Inflammatory macrophage treated with lipopolysaccharide for 4 hours (primary cell): ENCODE results near the gene DUSP12.
"Not testable (repeated sequence)": the region's sequence is repeated elsewhere in the genome, so short reads cannot be mapped to it uniquely, and the experiment has no call there.

Source experiments
- DNase-seq: peaks from one replicate; pipeline ENCODE4 v3.0.0-alpha.2; 2020

DUSP12 gene

DNA sequence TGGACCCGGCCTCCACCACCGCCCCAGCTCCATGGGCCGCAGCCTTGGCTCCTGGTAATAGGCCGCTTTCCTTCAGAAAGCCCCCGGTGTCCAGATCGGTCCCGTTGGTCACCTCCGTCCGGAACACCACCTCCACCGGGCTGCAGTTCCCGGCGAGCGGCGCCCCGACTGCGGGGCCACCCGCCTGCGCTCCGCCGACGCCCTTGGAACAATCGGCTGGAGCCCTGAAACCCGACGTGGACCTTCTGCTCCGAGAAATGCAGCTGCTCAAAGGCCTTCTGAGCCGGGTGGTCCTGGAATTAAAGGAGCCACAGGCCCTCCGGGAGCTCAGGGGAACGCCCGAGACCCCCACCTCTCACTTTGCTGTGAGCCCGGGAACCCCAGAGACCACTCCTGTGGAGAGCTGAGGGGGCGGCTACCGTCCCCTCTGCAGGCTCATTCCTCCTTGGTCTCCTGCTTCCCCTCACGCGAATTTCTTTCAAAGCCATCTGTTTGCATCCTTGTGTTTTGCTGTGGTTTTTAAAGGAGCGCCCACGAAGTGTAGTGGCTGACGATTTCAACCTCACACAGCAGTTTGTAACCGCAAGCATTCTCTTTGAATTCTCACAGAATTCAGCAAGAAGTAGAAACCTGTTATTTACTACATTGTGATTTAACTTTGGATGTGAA lies 22.2 kb upstream of the DUSP12 start:
- DNase-seq, result peak; percentile 57

DNA sequence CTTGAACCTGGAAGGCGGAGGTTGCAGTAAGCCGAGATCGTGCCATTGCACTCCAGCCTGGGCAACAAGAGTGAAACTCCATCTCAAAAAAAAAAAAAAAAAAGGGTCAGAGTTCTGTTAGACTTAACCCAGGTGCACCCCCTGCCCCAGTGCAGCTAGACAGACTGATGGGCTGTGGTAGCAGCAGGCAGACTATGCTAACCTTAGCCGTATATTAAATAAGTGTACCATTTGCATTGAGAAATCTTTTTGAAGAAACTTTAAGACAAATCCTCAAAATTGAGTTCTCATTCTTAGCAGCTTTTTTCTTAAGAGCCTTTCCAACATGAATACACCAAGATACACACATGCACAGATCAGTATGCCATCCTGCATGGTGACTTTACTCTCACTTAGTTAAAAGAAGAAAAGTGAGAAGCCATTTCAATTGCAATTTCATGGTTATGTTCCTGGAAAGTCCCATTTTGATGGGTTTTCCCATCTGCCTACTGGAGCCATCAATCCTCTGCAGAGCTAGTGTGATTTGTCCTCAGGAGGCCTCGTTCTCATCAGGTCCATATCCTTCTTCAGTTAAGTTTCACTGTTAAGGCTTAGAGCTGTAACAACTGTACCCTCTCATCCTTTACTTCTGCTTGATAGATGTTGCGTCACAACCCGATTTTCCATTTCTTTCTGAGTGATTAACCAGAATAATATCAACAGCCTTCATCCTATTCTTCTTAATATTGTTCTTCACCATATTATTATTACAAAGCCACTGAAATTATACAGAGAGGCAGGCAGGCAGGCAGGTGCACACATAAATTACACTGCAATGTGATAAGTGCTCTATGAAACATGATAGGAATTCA lies 21.0 kb upstream of the DUSP12 start:
- peak; percentile 85 for DNase-seq

DNA sequence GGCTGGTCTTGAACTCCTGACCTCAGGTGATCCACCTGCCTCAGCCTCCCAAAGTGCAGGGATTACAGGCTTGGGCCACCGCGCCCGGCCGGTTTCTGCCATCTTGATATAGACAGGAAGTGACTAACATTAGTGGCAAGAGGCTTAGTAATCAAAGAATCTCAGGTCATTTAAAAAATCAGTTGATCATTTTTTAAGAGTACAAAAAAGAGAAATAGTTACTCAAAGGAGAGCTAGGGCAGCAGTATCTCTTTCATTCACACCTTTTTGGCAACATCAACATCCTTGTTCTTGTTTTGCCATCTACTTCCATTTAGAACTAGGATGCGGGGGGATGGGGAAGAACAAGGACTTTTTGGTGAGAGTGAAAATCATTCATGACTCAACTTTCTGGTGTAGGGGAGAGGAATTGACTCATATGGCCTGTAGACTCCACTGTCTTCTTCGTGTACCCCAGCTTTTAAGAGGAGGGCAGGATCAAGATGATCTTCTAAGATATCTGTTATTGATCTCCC lies 19.5 kb upstream of the DUSP12 start:
- DNase-seq, result peak; percentile 75

DNA sequence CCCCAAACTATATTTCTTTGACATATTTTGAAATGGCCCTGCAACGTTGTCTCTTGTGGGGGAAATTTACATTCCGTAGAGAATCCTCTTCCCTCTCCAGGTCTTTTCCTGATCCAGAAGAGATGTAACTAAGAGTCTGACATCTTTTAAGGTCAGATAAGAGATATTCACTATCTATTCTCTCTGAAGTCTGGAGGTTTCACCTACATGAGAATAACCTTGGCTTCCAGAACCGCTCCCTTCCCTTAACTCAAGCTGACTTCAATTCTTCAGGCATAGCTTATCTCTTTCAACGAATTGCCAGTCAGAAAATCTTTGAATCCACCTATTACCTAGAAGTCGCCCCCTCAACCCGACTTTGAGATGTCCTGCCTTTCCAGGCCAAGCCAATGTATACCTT lies 18.3 kb upstream of the DUSP12 start:
- DNase-seq, result no peak

DNA sequence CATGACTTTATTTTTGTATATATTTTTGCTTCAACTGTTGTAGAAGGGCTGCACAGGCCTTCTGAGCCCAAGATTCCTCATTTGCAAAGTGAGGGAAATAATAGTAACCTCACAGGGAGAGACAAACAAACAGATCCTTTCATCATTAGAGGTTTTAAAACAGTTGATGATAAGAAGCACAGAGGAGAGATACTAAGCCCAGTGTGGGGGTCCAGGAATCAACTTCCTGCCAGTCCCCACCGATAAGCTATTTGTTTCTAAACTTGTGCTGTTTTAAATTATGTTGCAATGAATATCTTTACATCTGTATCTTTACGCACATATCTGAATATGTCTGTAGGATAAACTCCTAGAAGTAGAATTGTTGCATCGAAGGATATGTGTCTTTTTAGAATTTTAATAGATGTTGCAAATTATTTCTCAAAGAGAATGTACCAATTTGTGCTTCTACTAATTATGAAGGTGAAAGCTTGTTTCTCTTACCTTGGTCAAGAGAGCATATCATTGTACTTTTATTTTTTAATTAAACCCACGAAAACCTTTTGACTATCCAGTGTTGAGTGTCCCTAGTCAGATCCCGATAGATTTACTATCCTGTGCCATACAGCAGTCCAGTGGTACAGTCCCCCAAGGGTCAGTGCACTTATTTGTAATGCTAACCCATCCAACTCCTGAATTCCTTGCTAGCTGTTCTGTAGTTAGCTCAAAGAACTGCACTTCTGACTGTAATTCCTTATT lies 17.4 kb upstream of the DUSP12 start:
- DNase-seq, result no peak

DNA sequence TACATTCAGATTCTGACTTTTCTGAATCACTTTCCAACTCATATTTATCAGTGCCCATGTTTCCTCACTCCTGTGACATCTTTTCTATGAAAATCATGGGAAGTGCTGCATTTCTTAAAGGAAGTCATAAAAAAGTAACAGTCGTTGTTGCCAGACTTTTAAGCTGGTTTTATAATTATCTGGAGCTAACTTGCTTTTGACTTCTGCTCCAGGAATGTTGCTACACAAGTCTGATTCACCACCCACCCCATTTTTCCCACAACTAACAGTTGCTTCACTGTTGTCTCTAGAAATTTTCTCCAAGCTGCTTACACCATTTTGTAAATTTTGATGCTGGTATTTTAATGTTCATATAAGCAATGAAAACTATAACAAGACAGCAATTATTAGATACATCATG lies 16.1 kb upstream of the DUSP12 start:
- peak; percentile 93 for DNase-seq

DNA sequence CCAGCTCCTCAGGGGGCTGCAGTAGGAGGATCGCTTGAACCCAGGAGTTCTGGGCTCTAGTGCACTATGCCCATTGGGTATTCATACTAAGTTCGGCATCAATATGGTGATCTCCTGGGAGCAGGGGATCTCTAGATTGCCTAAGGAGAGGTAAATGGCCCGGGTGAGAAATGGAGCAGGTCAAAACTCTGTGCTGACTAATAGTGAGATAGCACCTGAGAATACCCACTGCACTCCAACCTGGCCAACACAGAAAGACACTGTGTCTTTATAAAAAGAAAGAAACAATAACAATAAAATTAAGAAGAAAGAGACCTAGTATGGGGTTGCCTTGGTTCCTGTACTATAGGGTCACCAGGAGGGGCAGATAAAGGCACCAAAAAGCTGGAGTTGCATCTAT lies 13.7 kb upstream of the DUSP12 start:
- DNase-seq, result no peak

DNA sequence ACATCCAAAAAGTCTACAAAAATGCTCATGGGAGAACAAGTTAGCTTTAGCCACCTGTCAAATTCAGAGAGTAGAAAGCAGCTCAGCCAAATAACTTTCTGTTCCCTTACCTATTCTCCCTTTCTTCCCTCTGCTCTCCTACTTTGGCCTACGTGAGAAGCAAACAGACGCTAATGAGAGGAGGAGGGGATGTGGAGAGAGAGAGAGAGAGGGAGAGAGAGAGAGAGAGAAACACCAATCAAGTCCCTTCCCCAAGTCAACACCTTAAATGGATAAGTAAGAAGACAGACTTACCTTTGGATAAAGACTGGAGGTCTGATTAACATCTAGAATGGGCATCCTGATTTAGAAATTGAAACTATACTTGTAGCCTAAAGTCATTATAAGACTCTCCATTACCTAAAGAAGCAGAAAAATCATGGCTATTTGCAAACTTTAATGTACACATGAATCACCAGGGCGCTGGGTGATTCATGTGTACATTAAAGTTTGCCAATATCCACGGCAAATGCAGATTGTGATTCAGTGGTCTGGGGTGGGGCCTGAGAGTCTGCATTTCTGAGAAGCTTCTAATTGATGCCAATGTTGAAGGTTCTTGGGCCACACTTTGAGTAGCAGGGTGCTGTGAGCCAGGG lies 13.1 kb upstream of the DUSP12 start:
- peak; percentile 79 for DNase-seq

DNA sequence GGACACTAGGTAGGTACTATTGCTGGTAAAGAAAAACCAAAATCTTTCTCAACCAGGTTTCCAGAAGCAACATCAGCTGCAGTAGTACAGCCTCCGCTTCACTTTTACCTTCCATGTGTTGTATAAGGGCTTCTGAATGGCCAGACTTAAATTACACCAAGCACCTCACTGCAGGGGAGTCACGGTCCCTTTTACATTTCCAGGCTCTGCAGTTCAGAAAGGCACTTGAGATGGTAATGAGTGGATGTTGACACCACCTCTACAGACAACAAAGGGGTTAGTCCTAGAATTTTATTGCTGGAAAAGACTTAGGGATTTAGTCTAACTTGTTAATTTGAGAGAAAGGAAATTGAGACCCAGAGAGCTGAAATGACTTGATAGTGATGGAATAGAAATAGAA lies 12.0 kb upstream of the DUSP12 start:
- DNase-seq, result no peak

DNA sequence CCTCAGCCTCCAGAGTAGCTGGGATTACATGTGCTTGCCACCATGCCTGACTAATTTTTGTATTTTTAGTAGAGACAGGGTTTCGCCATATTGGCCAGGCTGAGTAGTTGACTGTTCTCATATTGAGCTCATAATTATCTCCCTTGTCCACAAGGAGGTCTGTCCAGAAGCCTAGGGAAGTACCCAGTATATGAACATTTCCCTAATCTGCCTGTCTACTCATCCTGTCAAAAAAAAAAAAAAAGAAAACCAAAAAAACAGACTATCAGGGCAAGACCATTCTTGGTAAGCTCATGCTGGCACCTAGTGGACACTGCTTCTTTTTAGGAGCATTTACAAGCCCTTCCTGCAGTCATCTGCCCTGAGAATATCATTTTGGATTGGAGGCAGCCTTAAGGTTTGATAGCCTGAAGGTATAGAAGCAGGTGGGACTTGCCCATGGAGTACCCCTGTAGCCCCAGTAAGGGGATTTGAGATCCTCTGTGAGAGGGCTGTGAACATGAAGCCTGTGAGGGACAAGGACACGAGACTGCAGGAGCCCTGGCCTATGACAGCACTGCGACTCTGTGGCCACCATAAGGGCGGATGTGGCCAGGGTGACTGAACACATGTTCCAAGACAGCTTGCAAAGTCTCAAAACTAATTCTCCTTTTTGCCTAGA lies 10.8 kb upstream of the DUSP12 start:
- peak; percentile 96 for DNase-seq

DNA sequence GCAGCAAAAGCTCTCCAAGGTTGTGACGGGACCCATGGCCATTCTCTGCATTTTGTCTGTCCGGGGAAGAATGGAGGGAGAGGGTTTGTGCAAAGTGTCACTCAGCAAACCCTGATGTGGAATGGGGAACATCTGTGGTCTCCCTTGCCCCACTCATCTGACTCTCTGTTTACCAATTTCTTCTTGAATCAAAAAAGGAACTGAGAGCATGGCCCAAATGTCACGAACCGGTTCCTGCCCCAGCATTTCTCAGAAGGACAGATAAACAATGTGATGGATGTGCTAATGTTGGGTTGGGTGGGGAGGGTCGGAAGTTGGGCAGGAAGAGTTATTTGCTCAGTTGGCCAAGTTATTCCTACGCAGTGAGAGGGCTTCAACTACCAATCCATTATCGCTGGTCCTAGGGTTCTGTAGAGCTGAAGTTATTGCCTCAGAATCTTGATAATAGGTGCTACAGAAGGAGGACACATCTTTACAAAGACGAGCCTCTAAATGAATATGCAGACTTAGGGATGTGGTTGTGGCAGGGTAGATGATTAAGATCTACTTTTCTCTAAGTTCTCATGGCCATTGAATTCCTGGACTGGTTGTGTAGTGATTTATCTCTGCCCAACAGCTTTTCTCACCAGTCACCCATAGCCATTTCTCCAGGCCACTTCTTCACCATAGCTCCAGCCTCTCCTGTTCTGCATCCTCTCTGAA lies 9.6 kb upstream of the DUSP12 start:
- DNase-seq, result peak; percentile 90

DNA sequence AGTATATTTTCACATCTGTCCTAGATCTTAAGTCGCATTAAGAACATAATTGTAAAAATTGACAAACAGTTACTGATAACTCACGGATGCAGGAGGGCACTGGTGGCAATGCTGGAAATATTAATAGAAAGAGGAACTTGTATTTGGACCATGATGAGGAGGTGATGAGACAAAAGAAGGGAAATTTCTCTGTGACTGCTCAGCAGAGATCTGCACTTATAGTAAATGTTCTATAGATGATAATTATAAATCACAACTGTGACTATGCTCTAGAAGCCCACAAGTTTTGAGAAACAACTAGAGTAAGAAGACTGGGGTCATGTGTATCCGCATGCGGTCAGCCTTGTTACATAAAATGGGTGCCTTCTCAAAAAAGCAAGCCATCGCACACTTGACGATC lies 8.7 kb upstream of the DUSP12 start:
- peak; percentile 64 for DNase-seq

DNA sequence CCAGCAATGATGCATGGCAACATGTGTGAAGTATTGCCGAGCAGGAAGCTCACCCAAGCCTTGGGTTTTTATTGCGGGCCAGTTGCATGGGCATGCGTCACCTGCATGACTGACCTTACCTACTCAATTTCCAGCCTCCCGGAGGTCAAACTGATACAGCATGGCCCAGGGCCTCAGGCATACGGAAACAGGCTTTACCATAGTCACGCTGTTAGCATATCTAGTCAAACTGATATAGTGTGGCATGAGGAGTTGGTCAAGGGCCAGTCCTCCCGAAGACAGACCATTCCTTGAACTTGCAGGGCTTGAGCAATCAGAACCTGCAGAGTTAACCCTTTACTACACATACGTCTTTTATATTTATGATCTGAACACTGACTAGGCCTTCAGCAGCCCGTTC lies 6.4 kb upstream of the DUSP12 start:
- DNase-seq, result no peak

DNA sequence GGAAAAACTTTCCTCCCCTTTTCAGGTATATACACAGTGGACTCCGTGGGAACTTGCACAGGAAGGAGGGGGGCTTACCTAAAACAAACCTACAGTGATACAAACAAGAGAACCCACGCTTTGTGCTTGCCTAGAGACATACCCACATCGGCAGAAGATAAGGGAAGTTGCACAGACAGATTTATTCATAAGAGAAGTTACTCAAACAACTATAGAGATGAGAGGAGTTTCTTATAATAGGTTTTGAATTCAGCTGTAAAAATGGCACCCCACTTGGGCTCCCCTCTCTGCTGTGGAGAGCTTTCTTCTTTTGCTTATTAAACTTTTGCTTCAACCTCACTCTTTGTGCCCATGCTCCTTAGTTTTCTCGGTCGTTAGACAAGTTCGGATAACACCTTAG lies 1.8 kb upstream of the DUSP12 start:
- peak; percentile 73 for DNase-seq

DNA sequence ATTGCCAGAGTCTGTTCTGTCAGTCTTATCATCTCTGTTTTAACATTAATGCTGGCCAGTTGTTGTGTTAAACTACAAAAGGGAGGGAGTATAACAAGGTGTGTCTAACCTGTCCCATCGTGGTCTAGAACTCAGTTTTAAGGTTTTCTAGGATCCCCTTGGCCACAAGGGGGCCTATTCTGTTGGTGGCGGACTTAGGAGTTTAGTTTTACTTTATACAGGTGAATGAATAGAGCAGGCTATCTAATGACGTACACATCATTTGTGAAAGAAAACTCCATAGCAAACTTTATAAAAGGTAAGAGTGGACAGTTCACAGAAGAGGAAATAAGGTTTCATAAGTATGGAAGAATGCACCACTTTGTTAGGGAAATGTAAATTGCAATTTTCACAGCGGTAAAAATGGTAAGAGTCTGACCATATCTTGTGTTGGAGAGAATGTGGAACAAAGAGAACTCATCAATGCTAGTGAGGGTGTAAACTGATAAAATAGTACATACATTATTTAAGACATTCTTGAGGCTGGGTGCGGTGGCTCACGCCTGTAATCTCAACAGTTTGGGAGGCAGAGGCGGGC lies 14.0 kb downstream of the DUSP12 start:
- peak; percentile 24 for DNase-seq

DNA sequence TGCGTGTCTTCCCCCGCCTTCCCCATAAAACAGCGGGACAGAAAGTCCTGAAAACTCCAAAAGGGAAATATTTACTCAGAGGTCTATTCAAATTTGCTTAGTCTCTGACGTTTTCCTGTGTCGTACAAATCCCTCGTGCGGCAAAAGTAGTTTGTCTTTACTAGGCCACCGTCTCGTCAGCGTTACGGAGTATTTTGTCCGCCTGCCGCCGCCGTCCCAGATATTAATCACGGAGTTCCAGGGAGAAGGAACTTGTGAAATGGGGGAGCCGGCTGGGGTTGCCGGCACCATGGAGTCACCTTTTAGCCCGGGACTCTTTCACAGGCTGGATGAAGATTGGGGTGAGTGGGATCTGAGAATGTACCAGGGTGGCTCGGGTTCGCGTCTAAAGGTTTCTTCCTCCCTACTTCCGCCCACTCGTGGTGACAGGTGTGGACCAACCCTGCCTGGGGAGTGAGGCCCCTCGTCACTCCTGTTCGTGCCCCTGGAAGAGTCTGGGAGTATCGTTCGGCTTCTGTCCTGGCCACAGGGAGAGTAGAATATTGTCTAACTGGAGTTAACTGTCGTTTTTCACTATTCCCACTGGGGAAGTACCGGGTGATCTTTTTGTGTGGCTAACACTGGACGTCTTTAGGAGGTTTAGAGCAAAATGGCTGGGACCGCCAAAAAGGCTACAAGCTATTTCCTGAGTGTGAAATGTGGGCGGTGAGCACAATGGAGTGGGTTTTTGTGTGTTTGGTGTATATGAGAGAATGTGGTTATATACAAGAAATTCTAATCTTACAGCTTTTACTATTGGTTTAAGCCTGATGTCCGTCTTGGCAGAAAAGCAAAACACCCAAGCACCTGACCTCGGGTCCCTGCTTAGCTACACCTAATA lies 16.8 kb downstream of the DUSP12 start, which contains the start of gene ATF6:
ATF6 (plus strand) TSS at position 219 of the 880 bp plus-strand sequence; CDS start at position 260, 41 bp downstream.
- peak; percentile 97 for DNase-seq

DNA sequence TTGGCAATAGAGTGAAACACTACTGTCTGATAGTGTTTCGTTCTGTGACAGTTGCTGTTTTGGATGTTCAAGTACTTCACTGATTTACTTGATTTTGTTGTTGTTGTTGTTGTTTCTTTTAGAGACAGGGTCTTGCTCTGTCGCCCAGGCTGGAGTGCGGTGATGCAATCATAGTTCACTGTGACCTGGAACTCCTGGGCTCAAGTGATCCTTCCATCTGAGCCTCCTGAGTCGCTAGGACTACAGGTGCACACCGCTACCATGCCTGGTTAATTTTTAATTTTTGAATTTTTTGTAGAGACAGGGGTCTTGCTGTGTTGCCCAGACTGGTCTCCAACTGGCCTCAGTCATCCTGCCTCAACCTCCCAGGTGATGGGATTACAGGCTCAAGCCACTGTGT lies 18.9 kb downstream of the DUSP12 start:
- no peak for DNase-seq

DNA sequence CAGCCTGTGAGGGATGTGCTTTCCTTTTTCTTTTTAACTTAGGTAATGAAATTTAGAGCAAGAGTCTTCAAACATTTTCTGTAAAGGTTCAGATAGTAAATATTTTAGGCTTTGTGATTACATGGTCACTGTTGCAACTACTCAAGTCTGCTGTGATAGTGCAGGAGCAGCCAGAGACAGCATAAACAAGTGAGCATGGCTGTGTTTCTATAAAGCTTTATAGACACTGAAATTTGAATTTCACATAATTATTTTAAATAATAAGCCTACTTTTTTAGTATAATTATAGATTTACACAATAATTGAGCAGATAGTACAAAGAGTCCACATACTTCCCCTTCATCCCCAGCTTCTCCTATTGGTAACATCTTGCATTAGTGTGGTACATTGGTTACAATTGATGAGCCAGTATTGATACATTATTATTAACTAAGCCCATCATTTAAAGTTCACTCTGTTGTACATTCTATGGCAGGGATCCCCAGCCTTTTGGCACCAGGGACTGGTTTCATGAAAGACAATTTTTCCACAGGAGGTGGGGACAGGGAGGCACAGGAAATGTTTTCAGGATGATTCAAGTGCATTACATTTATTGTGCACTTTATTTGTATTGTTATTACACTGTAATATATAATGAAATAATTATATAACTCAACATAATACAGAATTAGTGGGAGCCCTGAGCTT lies 19.5 kb downstream of the DUSP12 start:
- DNase-seq, result no peak

DNA sequence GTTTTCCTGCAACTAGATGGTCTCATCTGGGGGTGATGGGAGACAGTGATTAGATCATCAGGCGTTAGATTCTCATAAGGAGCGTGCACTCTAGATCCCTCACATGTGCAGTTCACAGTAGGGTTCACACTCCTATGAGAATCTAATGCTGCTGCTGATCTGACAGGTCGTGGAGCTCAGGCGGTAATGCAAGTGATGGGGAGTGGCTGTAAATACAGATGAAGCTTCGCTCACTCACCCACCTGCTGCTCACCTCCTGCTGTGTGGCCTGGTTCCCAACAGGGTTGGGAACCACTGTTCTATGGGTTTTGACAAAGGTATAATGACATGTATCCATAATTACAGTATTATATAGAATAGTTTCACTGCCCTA lies 20.1 kb downstream of the DUSP12 start:
- DNase-seq, result not testable (repeated sequence)

DNA sequence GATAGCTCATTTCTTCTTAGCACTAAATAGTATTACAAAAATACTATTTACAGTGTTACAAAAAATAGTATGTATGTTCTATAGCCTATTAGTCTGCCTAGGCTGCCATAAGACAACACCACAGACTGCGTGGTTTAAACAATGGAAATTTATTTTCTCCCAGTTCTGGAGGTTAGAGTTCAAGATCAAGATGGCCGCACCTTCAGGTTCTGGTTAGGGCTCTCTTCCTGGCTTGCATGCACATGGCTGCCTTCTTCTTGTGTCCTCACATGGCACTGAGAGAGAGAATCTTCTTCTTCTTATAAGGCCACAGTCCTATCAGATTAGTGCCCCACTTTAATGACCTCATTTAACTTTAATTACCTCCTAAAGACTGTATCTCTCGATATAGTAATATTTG lies 20.7 kb downstream of the DUSP12 start:
- DNase-seq, result no peak
